ENCODE measurements around the gene ARFRP1. TPM values are rescaled to one million over a fixed set of nuclear protein-coding genes. Genes with fewer than 3 reads are reported as not detected.

The ARFRP1 gene
- total RNA-seq, 1 experiment from 2014 or later, result 30.2 TPM

GRCh38 chr20:63658749-63659187 is 49.0 kb downstream of the ARFRP1 start (continued):
- TF ChIP-seq, protein P1, sequence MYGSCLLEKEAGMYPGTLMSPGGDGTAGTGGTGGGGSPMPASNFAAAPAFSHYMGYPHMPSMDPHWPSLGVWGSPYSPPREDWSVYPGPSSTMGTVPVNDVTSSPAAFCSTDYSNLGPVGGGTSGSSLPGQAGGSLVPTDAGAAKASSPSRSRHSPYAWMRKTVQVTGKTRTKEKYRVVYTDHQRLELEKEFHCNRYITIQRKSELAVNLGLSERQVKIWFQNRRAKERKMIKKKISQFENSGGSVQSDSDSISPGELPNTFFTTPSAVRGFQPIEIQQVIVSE (CRISPR knock-in tag; IDR thresholded peaks at IDR 0.05; ENCODE audit: borderline replicate concordance), result no peak
- TF ChIP-seq RORB (CRISPR knock-in tag; IDR thresholded peaks at IDR 0.05), result no peak
- TF ChIP-seq SOX15 (CRISPR knock-in tag; IDR thresholded peaks at IDR 0.05), result no peak
- no peak for TF ChIP-seq NFE2L1 (CRISPR knock-in tag; IDR thresholded peaks at IDR 0.05)
- no peak for TF ChIP-seq ZNF219 (CRISPR knock-in tag; IDR thresholded peaks at IDR 0.05; ENCODE audit: borderline replicate concordance)
- TF ChIP-seq ATF1 (CRISPR knock-in tag; IDR thresholded peaks at IDR 0.05), result no peak
- TF ChIP-seq, protein P2, sequence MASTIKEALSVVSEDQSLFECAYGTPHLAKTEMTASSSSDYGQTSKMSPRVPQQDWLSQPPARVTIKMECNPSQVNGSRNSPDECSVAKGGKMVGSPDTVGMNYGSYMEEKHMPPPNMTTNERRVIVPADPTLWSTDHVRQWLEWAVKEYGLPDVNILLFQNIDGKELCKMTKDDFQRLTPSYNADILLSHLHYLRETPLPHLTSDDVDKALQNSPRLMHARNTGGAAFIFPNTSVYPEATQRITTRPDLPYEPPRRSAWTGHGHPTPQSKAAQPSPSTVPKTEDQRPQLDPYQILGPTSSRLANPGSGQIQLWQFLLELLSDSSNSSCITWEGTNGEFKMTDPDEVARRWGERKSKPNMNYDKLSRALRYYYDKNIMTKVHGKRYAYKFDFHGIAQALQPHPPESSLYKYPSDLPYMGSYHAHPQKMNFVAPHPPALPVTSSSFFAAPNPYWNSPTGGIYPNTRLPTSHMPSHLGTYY (CRISPR knock-in tag; IDR thresholded peaks at IDR 0.05), result no peak
- TF ChIP-seq, protein P3, sequence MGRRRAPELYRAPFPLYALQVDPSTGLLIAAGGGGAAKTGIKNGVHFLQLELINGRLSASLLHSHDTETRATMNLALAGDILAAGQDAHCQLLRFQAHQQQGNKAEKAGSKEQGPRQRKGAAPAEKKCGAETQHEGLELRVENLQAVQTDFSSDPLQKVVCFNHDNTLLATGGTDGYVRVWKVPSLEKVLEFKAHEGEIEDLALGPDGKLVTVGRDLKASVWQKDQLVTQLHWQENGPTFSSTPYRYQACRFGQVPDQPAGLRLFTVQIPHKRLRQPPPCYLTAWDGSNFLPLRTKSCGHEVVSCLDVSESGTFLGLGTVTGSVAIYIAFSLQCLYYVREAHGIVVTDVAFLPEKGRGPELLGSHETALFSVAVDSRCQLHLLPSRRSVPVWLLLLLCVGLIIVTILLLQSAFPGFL (CRISPR knock-in tag; IDR thresholded peaks at IDR 0.05; ENCODE audit: borderline replicate concordance), result no peak
- TF ChIP-seq GRHL2 (CRISPR knock-in tag; IDR thresholded peaks at IDR 0.05; ENCODE audit: insufficient replicate concordance, severe bottlenecking), result no peak
- no peak for TF ChIP-seq JAZF1 (CRISPR knock-in tag; IDR thresholded peaks at IDR 0.05)
- TF ChIP-seq CBFB (CRISPR knock-in tag; IDR thresholded peaks at IDR 0.05; ENCODE audit: low read depth), result no peak

GRCh38 chr20:63657937-63658748 is 49.6 kb downstream of the ARFRP1 start, which contains the start of gene RTEL1:
RTEL1 (plus strand) TSS chr20:63658312; CDS start chr20:63659403, 1,091 bp downstream.
- Mint-ChIP-seq H3K27me3 (ENCODE audit: low read depth) (no peaks in the 10 kb centered on the region), H3K9me3 (no peaks in the 10 kb centered on the region), H3K4me1 (peaks cover 23% of the 10 kb centered on the region), H3K27ac (peak within 1 kb of the TSS; percentile 87), H3K4me3 (peak within 1 kb of the TSS; percentile 89), H3K36me3 (peaks cover 3% of the 10 kb centered on the region; the same call in 1 of the 2 replicates)
- DNase-seq (ENCODE audit: low spot score), result peak; percentile 92
- POLR2A ChIA-PET, result interaction anchor here (0.5 to 1.2 kb wide), 6 partner anchors 16 to 337 kb away, joined by 3 to 17 read pairs (median 4); partner anchors contain the start of genes ARFRP1, TNFRSF6B and ZGPAT
- CTCF ChIA-PET, result interaction anchor here (0.5 to 1.6 kb wide), 9 partner anchors 13 to 323 kb away, joined by 3 to 23 read pairs (median 4); partner anchors contain the start of genes PRPF6 and TNFRSF6B
- ATAC-seq, result peak; percentile 83
- TF ChIP-seq, protein P4, sequence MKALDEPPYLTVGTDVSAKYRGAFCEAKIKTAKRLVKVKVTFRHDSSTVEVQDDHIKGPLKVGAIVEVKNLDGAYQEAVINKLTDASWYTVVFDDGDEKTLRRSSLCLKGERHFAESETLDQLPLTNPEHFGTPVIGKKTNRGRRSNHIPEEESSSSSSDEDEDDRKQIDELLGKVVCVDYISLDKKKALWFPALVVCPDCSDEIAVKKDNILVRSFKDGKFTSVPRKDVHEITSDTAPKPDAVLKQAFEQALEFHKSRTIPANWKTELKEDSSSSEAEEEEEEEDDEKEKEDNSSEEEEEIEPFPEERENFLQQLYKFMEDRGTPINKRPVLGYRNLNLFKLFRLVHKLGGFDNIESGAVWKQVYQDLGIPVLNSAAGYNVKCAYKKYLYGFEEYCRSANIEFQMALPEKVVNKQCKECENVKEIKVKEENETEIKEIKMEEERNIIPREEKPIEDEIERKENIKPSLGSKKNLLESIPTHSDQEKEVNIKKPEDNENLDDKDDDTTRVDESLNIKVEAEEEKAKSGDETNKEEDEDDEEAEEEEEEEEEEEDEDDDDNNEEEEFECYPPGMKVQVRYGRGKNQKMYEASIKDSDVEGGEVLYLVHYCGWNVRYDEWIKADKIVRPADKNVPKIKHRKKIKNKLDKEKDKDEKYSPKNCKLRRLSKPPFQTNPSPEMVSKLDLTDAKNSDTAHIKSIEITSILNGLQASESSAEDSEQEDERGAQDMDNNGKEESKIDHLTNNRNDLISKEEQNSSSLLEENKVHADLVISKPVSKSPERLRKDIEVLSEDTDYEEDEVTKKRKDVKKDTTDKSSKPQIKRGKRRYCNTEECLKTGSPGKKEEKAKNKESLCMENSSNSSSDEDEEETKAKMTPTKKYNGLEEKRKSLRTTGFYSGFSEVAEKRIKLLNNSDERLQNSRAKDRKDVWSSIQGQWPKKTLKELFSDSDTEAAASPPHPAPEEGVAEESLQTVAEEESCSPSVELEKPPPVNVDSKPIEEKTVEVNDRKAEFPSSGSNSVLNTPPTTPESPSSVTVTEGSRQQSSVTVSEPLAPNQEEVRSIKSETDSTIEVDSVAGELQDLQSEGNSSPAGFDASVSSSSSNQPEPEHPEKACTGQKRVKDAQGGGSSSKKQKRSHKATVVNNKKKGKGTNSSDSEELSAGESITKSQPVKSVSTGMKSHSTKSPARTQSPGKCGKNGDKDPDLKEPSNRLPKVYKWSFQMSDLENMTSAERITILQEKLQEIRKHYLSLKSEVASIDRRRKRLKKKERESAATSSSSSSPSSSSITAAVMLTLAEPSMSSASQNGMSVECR (CRISPR knock-in tag; IDR thresholded peaks at IDR 0.05; ENCODE audit: borderline replicate concordance), result peak; percentile 19; the same call in 1 of the 2 replicates
- no peak for TF ChIP-seq ZNF219 (CRISPR knock-in tag; IDR thresholded peaks at IDR 0.05; ENCODE audit: borderline replicate concordance)
- peak; percentile 49 for TF ChIP-seq CREM (CRISPR knock-in tag; IDR thresholded peaks at IDR 0.05)
- TF ChIP-seq OVOL2 (CRISPR knock-in tag; IDR thresholded peaks at IDR 0.05; ENCODE audit: borderline replicate concordance), result no peak
- TF ChIP-seq E2F5 (CRISPR knock-in tag; IDR thresholded peaks at IDR 0.05), result peak; percentile 69; the same call in 1 of the 2 replicates
- no peak for TF ChIP-seq ZNF671 (CRISPR knock-in tag; IDR thresholded peaks at IDR 0.05)
- TF ChIP-seq PRRX2 (CRISPR knock-in tag; IDR thresholded peaks at IDR 0.05), result no peak
- peak; percentile 91 for TF ChIP-seq GABPB1 (CRISPR knock-in tag; IDR thresholded peaks at IDR 0.05)
- no peak for TF ChIP-seq ZNF317 (CRISPR knock-in tag; IDR thresholded peaks at IDR 0.05; ENCODE audit: borderline replicate concordance, low read depth)
- TF ChIP-seq, protein P3 (CRISPR knock-in tag; IDR thresholded peaks at IDR 0.05; ENCODE audit: borderline replicate concordance), result no peak; the same call in 1 of the 2 replicates
- peak; percentile 72; the same call in 1 of the 2 replicates for TF ChIP-seq E2F4 (CRISPR knock-in tag; IDR thresholded peaks at IDR 0.05; ENCODE audit: borderline replicate concordance, low read depth)
- no peak for TF ChIP-seq FOXP4 (CRISPR knock-in tag; IDR thresholded peaks at IDR 0.05)
